Measurements from ENCODE around the gene RIT1.

Gene RIT1

GRCh38 chr1:155950829-155951228, 39.7 kb upstream of the RIT1 start:
- no peak overlapping the region for H3K4me3 ChIP-seq (ENCODE audit: control insufficient read depth, low read depth, low read length)
- DNase-seq (ENCODE audit: low read depth): no peak
- no peak for TF ChIP-seq CTCF (conservative IDR thresholded peaks at IDR 0.05; ENCODE audit: control insufficient read depth, insufficient read depth, low read depth, low read length)

DNA sequence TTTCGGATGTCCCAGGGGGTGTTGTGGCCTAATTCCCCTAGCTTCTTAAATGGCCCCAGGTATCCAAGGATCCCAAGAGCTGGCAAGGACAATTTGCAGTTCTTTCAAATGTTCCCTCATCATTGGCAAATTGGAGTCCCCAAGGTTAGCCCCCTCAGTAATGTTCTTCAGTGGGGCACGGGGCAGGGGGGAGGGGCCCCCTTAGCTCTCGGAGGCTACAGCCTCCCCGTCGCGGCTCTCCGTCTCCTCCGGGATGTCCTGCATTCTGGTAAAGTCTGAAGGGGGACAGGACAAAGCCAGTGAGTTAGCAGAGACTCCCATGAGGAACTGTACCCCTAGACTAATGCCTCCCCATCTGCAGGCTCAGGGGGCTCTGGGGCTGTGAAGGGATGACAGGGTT, 36.6 kb upstream of the RIT1 start:
- TF ChIP-seq CTCF (conservative IDR thresholded peaks at IDR 0.05; ENCODE audit: control insufficient read depth, insufficient read depth, low read depth, low read length): no peak
- DNase-seq (ENCODE audit: low read depth): no peak
- no peak overlapping the region for H3K4me3 ChIP-seq (ENCODE audit: control insufficient read depth, low read depth, low read length)

GRCh38 chr1:155947292-155947691, 36.1 kb upstream of the RIT1 start:
- no peak for TF ChIP-seq CTCF (conservative IDR thresholded peaks at IDR 0.05; ENCODE audit: control insufficient read depth, insufficient read depth, low read depth, low read length)

DNA sequence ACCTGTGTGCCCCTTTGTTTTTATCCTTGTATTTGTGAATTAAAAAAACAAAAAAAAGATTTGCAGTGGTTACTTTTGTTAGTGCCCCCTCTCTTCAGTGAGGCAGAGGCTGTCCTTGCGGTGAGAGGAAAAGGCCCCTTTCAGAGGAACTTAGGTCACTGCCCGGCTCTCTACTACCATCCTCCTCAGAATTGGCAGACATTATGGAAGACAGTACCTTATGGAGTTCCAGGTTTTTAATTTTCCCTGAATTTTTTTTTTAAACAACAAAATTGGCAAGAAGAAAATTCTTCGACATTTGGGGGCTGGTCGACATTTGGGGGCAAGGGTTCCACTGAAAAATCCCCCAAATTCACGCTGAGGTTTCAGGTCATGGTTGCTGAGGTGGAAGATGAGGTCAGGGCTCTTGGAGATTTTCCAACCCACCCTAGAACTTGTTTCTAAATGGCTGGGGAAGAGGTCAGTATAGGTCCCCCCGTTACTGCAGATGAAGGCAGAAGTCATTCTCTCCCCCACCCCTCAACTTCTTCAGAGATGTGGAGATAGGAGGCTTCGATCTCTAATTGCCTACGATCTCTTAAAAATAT, 35.6 kb upstream of the RIT1 start:
- no peak overlapping the region for H3K4me3 ChIP-seq (ENCODE audit: control insufficient read depth, low read depth, low read length)
- no peak for DNase-seq (ENCODE audit: low read depth)
- no peak for TF ChIP-seq CTCF (conservative IDR thresholded peaks at IDR 0.05; ENCODE audit: control insufficient read depth, insufficient read depth, low read depth, low read length)

More at GRCh38 chr1:155947292-155947691, 36.1 kb upstream of the RIT1 start:
- H3K4me3 ChIP-seq (ENCODE audit: control insufficient read depth, low read depth, low read length): no peak overlapping the region
- DNase-seq (ENCODE audit: low read depth): no peak

DNA sequence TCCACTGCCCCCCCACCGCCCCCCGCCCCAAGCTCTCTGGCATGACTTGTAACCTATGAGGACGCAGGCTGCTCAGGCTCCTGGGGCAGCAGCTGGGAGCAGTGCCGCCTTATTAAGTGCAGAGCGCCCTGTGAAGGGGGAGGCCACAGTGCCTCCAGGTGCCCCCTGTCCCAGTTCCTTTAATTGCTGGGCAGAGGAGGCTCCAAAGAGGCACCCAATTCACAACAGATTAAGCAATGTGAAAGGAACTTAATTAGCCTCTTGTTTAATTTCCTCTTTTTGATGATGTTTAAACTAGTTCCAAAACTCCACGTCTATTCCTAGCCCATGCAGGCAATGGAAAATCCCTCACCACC, 33.3 kb upstream of the RIT1 start:
- no peak overlapping the region for H3K4me3 ChIP-seq (ENCODE audit: control insufficient read depth, low read depth, low read length)
- no peak for TF ChIP-seq CTCF (conservative IDR thresholded peaks at IDR 0.05; ENCODE audit: control insufficient read depth, insufficient read depth, low read depth, low read length)
- no peak for DNase-seq (ENCODE audit: low read depth)

- no peak overlapping the region for H3K4me3 ChIP-seq (ENCODE audit: control insufficient read depth, low read depth, low read length)
- no peak for TF ChIP-seq CTCF (conservative IDR thresholded peaks at IDR 0.05; ENCODE audit: control insufficient read depth, insufficient read depth, low read depth, low read length)
- DNase-seq (ENCODE audit: low read depth): no peak
Measured at GRCh38 chr1:155942578-155943141, 31.5 kb upstream of the RIT1 start.

Data from fibroblast of mammary gland (primary cell).